DND-41 (cell line): ENCODE results near the gene SULF2.

ENCODE experiments used
- EZH2 ChIP-seq: IDR thresholded peaks from 3 replicates; pipeline ENCODE4 v1.6.1; 2012; ENCODE audit warnings: borderline replicate concordance, low read depth, mild to moderate bottlenecking, moderate library complexity, low read length, inconsistent platforms; ENCODE audit not compliant: severe bottlenecking
- TF ChIP-seq, protein P1 (sequence below): IDR thresholded peaks from 2 replicates; pipeline ENCODE4 v1.5.1; 2012; ENCODE audit warnings: borderline replicate concordance, low read length, moderate library complexity, mild to moderate bottlenecking; ENCODE audit not compliant: poor library complexity, severe bottlenecking; ENCODE audit errors: extremely low read depth

DNA sequence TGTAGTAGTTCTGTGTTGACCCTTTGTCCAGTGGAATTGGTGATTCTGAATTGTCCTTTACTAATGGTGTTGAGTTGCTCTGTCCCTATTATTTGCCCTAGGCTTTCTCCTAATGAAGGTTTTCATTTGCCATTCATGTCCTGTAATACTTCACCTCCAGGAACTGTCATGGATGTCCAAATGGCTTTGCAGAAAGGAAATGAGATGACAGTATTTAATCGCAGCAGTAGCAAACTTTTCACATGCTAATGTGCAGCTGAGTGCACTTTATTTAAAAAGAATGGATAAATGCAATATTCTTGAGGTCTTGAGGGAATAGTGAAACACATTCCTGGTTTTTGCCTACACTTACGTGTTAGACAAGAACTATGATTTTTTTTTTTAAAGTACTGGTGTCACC is 131.4 kb downstream of the SULF2 start:
- TF ChIP-seq, protein P1, sequence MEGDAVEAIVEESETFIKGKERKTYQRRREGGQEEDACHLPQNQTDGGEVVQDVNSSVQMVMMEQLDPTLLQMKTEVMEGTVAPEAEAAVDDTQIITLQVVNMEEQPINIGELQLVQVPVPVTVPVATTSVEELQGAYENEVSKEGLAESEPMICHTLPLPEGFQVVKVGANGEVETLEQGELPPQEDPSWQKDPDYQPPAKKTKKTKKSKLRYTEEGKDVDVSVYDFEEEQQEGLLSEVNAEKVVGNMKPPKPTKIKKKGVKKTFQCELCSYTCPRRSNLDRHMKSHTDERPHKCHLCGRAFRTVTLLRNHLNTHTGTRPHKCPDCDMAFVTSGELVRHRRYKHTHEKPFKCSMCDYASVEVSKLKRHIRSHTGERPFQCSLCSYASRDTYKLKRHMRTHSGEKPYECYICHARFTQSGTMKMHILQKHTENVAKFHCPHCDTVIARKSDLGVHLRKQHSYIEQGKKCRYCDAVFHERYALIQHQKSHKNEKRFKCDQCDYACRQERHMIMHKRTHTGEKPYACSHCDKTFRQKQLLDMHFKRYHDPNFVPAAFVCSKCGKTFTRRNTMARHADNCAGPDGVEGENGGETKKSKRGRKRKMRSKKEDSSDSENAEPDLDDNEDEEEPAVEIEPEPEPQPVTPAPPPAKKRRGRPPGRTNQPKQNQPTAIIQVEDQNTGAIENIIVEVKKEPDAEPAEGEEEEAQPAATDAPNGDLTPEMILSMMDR: no peak
- no peak for TF ChIP-seq EZH2
